COR-L47 (cell line): Measurements from ENCODE around the gene PAK5.
"Not testable (repeated sequence)": the region's sequence is repeated elsewhere in the genome, so short reads cannot be mapped to it uniquely, and the experiment has no call there.

Experiments
- DNase-seq: peaks from one replicate; lab custom pipeline; 2025; lab: John Stamatoyannopoulos, UW

Gene PAK5

DNA sequence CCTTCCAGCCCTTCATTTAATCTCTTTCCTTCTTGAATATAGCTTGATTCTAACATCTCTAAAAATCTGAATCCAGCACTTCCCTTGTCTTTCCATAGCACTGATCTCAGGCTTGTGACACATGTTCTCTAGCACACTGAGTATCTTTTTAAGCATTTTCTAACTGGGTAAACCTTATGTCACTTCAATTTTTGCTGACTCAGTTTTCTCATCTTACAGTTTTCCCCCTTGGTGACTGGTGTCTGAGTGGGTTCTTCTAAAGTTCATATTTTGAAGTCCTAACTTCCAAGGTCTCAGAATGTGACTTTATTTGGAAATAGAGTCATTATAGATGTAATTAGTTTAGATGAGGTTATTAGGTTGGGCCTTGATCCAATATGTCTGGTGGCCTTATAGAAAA lies 153.9 kb downstream of the PAK5 start:
- no peak for DNase-seq

DNA sequence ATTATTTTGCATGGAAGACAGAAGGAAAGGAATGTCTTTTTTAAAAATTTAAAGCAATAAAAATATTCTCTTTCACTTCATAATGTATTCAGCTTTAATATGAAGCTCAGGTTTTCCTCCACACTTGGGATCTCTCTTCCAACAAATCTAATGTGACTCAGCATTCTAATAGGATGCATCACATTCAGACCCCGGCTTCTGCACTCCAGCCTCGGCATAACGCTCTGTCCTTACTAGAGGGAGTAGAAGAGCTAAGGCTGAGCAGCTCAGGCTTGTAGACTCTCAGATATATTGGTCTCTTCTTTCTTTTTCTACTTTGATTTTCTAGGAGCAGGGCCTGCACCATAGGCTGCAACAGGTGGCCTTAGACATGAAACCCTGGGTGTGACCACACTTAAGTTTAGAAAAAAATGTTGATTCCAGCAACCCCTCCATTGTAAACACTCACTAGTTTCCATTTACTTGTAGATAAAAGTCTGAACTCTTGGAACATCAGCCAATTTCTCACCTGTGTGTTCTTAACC lies 161.7 kb downstream of the PAK5 start:
- no peak for DNase-seq

DNA sequence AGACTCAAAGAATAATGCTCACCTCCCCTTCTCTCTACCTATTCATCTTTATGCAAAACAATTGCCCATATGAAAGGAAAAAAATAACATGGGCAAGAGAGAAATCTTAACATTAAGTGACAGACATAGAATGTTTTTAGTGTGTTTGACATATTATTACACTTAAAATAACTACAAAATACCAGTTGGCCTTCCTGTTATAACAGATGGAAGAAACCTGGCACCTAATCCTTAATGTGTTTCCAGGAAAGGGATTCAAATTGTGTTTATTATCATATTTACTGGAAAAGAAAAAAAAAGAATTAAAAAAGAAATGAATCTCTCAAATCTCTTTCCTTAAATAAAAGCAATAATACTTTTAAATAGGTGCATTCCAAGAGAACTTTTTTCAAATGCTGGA lies 165.9 kb downstream of the PAK5 start:
- no peak for DNase-seq

DNA sequence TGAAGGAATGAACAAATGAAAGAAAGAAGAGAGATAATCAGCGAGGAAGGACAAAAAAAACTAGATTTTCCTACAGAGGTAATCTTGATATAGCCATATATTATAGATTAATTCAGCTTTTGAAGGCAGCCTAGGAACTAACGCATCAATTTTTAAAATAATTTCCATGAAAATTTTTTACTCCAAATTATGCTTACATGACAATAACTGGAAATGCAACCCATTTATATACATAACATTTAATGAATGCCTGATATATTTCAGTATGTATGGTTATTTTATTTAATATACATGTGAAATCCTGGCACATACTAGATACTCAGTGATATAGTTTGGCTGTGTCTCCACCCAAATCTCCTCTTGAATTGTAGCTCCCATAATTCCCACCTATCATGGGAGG lies 166.8 kb downstream of the PAK5 start:
- DNase-seq: no peak

DNA sequence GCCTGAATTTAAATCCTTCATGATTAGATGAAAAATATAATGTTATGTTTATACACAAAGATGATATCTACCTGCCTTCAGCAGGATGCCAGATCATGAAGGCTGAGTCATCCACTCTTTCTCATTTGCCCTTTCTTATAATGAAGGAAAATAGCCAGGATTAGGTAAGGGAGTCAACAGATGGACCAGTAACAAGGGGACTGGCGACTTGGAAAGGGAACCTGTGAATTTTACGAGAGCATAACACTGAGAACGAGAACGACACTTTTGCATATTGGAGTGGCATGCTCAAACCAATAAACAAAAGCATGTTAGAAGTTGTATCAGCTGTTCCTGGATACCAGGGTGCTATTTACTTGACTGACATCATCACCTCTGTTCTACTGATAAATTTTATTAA lies 170.5 kb downstream of the PAK5 start:
- DNase-seq: no peak

DNA sequence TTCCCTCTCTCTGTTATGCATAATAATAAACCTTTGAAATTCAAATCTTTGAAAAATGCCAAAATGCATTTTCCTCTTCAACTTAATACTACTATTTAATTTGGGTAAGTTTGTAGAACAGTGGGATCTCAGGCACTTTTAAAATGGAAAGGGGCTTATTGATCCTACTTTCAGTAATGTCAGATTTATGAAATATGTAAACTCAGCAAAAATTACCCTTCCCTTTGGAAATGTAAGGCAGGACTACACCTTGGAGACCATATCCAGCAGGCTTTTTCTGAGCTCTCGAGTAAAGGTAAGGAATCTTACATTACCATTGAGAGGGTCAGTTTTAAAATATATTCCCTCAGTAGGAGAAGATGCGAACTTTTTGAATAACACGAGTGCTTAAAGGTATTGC lies 175.5 kb downstream of the PAK5 start:
- no peak for DNase-seq

DNA sequence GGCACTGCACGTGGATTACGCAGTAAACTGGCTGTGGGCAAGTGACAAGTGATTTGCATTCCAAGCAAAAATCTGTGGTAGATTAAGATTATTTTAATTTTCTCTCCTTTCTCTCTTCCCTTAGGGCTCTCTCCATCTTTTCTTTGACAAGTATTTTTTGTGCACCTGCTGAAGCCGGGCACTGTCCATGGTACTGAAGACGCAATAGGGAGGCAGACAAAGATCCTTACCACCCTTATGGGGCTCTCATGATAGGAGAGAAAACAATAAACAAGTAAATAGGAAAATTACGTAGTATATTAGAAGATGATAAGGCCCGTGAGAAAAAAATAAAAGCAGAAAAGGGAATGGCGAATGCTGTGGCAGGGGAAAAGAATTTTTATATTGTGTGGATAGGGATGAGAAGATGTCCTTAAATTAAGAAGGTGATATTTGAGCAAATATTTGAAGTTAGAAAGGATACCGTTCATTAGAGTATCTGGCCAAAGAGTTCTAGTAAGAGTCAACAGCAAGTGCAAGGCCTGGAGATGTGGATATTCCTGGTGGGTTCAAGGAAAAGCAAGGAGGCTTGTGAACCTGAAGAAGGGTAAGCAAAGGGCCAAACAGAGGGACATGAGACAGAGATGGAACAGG lies 178.5 kb downstream of the PAK5 start:
- DNase-seq: no peak

DNA sequence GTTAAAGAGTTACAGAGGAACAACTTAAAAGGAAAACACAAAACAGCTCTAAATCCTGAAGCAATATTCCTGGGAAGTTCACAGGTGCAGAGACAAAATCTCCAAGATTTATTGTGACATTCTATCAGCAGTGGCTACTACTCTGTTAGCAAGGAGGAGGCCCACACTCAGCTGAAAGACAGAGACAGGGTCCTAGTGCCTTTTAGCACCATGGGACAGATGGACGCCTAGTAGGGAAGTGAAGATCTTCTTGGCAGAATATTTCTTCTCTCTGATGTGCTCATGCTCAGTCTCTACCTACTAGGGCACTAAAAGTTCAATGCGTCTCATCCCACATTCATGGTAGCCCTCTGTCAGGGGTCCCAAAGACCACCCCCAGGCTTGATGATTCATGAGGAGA lies 191.1 kb downstream of the PAK5 start:
- no peak for DNase-seq

DNA sequence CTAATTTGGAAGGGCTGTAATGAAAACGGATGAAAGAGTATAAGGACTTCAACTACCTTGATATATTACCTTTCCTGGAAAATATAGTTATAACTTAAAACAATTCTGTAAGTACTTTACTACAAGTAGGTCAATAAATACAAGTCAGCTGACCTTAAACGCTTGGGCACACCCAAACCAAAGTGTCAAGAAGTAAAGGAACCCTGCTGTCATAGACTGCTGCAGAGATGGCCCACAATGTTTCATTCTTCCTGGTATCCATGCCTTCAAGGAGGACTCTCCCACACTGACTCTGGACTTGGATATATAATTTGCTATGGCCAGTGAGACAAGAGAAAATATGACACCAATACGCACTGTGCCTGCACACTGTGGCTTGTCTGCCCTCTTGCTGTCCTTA lies 192.5 kb downstream of the PAK5 start:
- DNase-seq: no peak

DNA sequence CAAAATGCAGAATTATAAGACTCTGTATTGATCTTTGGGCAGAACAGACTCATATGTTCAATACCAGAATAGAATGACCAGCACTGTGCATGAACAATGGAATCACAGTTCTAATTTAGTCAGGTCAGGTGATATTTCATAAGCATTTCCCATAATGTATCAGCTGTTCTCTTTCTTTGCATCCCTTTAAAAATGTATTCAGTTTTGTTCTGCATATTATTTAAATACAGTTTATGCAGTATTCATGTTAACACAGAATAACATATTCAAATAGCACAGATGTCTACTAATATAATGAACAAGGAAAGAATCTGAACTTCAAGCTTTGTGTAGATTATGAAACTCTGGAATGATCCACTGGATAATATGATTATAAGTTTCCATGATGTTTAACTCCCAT lies 196.0 kb downstream of the PAK5 start:
- DNase-seq: no peak

DNA sequence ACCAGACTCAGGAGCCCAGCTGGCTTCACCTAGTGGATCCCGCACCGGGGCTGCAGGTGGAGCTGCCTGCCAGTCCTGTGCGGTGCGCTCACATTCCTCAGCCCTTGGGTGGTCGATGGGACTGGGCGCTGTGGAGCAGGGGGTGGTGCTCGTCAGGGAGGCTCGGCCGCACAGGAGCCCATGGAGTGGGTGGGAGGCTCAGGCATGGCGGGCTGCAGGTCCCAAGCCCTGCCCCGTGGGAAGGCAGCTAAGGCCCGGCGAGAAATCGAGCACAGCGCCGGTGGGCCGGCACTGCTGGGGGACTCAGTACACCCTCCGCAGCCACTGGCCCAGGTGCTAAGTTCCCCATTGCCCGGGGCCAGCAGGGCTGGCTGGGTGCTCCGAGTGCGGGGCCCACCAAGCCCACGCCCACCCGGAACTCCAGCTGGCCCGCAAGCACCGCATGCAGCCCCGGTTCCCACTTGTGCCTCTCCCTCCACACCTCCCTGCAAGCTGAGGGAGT lies 197.3 kb downstream of the PAK5 start:
- DNase-seq: not testable (repeated sequence)

DNA sequence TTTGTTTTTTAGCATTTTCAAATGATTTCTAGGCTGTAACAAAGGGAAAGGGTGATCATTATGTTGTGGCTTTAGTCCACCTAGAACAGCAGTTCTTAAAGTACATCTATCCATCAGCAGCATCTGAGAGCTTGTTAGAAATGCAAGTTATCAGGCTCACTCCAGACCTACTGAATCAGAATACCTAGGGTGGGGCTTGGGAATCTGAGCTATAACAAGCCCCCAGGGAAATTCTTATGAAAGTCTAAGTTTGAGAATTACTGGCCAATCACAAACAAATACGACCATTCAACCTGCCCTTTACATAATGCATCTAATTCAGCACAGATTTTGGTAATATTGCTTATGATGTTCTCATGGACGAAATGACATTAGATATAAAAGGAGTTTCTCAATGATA lies 201.0 kb downstream of the PAK5 start:
- no peak for DNase-seq

DNA sequence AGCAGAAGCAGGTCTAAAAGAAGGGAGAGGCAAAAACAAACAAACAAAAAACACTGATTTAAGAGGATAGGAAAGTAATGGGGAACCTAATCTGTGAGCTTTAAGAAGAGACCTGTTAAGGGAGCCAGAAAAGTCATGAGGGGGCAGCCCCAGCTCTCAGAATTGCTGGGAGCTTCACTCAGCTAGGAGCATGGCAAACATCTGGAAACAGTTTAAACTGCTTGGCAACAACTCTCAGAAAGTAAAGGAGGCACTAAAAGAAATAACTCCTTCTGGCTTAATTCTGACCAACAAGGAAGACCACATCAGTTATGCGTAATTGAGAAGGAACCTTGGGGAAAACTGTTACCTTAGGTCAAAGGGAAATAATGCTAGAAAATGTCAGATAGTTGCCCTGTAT lies 203.1 kb downstream of the PAK5 start:
- DNase-seq: no peak

DNA sequence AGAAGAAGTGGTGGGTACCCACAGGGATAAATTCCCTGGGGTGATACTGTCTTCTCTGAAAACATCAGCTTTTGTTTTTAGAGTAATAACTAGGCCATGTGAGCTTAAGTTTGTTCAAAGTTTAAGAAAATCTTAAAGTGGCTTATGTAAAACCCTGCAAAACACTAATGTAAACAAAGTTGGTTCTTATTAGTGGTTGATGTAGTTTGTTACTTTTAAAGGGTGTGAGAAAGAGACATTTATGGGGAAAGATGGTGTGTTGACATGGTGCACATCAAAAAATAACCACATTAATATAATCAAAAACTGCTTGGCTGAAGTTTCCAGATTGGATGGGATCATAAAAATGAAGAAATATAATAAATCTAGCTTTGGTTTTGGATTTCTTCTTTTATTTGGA lies 204.5 kb downstream of the PAK5 start:
- no peak for DNase-seq

DNA sequence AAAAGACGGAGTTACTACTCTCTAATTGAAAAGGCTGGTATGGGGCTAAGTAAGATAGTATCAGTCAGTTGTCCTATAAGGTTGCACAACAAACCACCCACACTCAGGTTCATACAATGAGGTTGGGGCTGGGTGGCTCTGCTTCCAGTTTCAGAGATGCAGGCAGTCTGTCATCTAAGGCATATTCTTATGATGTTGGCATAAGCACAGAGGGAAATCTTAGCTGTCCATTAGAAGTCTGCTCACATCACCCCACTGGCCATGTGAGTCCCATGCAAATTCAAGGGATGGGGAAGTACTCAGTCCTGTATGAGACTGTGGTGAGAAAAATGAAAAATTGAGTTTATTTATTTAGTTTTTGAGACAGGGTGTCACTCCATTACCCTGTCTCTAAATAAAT lies 205.9 kb downstream of the PAK5 start:
- no peak for DNase-seq

DNA sequence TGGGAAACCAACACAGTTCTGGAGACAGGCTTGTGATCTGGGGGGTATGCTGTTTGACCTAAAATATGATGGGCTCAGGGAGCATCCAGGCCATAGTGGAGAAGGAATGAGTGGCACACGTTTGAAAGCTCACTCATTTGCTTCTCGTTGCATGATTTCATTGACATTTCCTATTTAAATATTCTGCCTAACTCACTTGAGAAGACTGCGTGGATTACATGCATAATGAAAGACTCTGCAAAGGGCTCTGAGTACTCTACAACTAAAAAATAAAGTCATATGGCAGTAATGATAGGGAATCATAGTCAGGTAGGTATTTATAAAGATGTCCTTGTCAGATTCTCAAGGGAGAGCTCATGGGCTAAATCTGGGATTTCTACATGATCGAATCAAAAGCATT lies 206.6 kb downstream of the PAK5 start:
- DNase-seq: no peak

DNA sequence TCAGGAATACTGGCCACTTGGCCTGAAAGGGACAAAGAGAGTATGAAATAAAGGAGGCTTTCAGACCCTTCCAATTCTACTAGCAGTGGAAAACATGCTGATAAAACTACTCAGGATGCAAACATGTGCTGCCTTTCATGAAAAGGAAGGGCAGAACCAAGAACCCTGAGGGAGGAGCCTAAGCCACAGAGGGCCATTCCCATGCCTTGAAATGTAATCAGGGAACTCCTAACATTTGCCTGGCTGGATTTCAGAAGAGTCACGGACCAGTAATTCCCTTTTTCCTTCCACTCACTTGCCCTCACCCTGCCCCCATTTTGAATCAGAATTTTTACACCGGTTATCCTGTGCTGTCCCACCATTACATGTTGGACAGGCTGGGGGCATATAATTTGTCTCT lies 208.3 kb downstream of the PAK5 start:
- no peak for DNase-seq

DNA sequence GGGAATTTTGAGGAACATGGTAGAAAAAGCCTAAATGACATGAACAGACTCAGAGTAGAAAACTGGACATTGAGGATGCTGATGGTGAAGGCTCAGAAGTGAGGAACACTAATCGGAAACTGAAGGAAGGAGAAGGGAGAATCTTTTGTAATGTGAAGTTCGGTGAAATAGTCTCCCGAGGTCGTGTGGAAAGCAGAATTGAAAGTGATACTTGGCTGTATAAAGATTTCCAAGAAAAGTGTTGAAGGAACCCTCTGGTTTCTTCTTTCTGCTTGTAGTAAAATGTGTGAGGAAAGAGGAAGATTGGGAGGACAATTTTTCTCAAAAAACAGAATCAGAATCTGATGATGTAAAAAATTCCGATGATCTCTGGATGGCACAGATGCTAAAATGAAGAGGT lies 209.0 kb downstream of the PAK5 start:
- DNase-seq: no peak

DNA sequence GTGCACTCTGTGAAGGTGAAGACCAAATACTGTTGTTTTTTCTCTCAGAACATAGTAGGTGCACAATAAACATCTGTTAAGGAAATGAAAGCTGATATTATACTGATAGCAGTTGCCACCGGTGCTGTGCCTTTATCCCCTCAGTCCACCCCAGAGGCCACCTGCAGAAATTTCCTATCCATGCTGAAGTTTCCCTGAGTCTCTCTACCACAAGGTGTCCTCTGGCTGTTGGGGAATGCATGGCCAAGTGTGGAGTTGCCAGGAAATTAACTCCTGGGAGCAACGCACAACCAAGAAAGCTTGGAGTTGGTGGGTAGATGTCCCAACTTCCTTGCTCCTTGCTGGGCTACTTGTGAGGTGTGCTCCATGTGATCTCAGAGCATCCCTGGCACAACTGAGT lies 210.3 kb downstream of the PAK5 start:
- DNase-seq: no peak

DNA sequence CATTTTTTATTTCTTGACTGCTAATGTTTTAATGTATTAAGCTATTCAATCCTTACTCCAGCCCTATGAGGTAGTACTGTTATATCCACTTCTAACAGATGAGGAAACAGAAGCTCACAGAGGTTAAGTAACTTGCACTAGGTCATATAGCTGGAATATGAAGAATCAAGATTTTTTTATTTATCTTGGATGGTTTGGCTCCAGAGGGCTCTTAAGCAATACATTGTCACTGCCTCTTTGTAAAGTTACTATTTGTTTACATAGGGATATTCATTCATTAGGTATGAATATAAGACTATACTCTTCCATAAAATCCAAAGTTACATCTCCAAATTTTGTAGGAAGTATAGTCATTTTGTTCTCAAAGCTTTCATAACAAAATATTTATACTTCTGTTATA lies 210.7 kb downstream of the PAK5 start:
- no peak for DNase-seq

DNA sequence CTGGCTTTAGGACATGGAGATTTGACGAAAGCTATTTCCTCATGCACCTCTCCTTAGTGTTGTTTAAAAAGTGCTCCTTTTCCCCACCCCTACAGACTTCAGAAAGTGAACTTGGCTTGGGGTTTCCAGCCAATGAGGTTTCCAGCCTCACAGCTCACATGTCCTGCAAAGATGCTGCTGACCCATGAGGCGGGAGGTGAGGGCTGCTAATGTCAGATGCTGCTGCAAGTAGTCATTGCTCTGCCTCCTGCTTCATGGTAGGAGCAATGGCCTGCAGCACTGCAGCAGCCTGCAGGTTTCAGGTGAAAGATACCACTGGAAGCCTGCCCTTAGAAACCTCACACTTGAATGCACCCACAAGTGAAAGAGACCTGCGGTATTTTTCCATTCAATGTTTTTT lies 211.7 kb downstream of the PAK5 start:
- DNase-seq: no peak

DNA sequence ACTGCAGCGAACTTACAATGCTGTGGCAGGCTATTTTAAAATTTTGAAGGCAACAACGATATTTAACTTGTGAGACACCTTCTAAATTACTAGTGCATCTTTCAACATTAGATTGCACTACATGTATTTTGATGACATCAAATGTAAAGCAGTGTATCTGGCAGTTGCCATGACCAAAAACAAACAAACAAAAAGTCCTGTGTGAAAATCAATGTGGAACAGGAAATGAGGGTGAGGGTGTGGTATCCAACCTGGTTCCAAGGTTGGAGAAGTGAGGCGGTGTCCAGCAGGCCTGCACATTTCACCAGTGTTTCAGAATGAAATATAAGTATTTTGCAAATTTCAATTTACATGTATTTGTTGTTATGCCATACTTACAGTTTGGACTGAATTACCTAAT lies 212.5 kb downstream of the PAK5 start:
- DNase-seq: peak; percentile 27

DNA sequence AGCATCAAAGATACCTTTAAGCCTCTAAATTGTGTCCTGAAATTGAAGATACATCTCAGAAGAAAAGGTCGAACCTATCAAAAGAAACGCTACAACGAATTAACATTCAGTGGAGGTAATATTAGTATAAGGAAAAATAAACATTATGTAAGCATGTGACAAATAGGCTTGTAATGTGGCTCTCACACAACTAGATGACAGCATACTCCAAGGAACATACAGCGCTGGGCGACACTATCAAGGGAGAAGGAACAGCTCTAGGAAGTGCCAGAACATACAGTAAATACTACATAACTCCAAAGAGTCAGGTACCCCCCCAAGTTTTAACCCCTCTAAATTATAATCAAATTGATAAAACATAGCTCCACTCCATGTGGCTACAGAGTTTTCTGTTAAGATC lies 220.9 kb downstream of the PAK5 start:
- DNase-seq: peak; percentile 67

DNA sequence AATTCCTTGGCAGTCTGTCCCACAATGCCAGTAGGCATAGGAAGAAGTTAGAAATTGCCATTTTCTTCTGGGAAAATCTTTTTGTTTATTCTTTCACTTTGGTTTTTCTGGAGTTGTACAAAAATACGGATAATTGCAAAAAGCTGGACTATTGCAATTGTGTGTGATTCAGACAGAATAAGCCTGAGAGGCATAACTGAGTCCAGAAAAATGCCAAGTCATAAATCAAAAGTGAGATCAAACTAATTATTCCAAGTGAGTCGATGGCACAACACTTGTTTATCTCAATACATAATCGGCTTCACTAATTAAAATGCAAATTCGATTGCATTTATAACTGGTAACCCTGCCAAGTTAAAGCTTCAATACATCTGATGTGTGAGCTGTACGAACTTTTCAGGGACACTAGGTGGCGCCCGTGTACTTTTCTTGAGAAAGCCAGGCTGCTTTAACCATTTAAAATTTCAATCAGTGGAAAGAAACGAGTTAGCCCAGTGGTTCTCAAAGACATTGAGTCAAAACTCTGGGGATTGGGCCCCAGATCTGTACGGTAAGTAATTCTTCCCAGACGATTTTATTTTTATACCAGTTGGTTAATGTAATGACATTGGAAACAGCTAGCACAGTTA lies 221.9 kb downstream of the PAK5 start:
- DNase-seq: peak; percentile 69
